ENCODE measurements around the gene GALNT11. TPM values are rescaled to one million over a fixed set of nuclear protein-coding genes. Genes with fewer than 3 reads are reported as not detected.

The GALNT11 gene
- total RNA-seq, 1 experiment from 2014 or later = 53.7 TPM

GRCh38 chr7:152148706-152149105 lies 123.2 kb downstream of the GALNT11 start:
- no peak for DNase-seq (ENCODE audit: low spot score)

DNA sequence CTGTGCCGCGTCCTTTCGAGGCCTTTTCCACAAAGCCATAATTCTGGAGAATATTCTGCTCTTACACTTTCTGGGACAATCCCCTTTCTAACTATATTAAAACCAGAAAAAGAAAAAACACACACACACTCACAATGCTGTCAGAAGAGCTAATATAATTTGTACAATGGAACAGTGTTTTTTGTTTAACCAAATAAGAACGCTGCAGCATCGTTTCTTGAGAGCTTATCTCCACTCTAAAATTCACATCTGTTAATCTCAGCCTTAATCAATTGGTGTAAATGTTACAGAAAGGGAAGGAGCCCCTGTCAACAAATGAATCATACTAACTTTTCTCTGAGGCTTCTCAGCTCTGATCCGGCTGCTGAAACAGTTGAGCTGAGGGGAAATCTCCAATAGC lies 123.9 kb downstream of the GALNT11 start:
- DNase-seq (ENCODE audit: low spot score) = no peak

DNA sequence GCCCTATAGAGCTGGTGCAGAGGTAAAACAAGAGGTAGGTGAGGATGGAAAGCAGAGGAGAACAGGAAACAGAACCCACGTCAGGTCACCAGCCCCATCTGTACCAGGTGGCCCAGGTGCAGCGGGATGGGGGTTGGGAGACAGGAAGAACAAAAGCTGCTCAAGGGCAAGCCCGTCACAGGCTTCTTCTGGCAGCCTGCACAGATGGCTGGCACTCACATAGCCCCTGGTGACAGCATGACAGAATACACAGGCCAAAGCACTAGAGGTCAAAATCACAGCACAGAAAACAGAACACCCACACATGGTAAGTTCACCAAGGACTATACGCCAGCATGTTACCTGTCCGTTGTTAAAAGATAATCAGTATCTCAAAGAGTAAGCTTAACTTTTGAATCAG lies 126.8 kb downstream of the GALNT11 start:
- DNase-seq (ENCODE audit: low spot score) = no peak

- no peak for DNase-seq (ENCODE audit: low spot score)
These were observed 133.5 kb downstream of the GALNT11 start for GRCh38 chr7:152158801-152159587.

DNA sequence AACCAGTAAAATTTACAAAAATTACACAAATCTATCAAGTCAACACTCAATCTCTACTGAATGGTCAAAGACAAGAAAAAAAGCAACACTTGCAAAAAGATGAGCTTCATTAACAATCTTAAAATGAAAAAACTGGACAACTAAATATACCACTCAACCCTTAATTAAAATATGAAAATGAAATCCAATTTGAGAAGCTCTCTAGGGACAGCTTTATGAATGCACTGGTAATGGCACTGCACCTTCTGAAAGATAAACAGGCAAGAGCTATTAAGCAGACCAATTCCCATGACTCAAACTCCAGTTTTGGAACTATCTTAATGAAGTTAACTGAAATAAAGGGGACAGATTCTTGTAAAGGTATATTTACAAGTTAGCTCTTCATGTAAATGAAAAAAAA lies 135.7 kb downstream of the GALNT11 start:
- no peak for DNase-seq (ENCODE audit: low spot score)

- DNase-seq (ENCODE audit: low spot score) = no peak
These were observed 136.8 kb downstream of the GALNT11 start for GRCh38 chr7:152162287-152162686.

Other genes starting within 250 kb of the GALNT11 start
- gene PRKAG2, start 148.6 kb upstream of the GALNT11 start, total RNA-seq (2014; rRNA removed; shearing (Covaris generic)) = 7.3 and 11.3 TPM in 2 replicates
- gene GALNTL5, start 69.2 kb upstream of the GALNT11 start, total RNA-seq (2014; rRNA removed; shearing (Covaris generic)) = not detected in 2 replicates